ENCODE data around the gene EEPD1.

GRCh38 chr7:36260481-36260880, 107.4 kb downstream of the EEPD1 start:
- TF ChIP-seq CTCF (IDR thresholded peaks at IDR 0.05) (no peak), POLR2A (IDR thresholded peaks at IDR 0.05) (no peak)

Measured in thyroid gland (tissue), 4 donors.